Ascending aorta (tissue), 2 donors: ENCODE measurements around the gene CRKL. TPM values are rescaled to one million over a fixed set of nuclear protein-coding genes. Genes with fewer than 3 reads are reported as not detected.
"Not testable (repeated sequence)": the region's sequence is repeated elsewhere in the genome, so short reads cannot be mapped to it uniquely, and the experiment has no call there.

Experiments used
- DNase-seq, 2 donors: peaks; one replicate each; pipeline ENCODE4 v3.0.0-alpha.2; 2019; ENCODE audit warnings: low spot score in 2 of 2
- H3K27ac ChIP-seq, 2 donors: fragments of 200-600 bp; sonication (generic); one replicate each; pipeline ENCODE4 v1.5.1; 2016 to 2017; ENCODE audit warnings: mild to moderate bottlenecking in 1 of 2
- H3K27me3 ChIP-seq: fragments of 200-600 bp; sonication (generic); one replicate; pipeline ENCODE4 v1.5.1; 2017
- H3K36me3 ChIP-seq, 2 donors: fragments of 200-600 bp; sonication (generic); one replicate each; pipeline ENCODE4 v1.5.1; 2016
- H3K4me1 ChIP-seq, 2 donors: fragments of 200-600 bp; sonication (generic); one replicate each; pipeline ENCODE4 v1.5.1; 2016 to 2017; ENCODE audit warnings: mild to moderate bottlenecking in 1 of 2
- H3K4me3 ChIP-seq, 2 donors: fragments of 200-600 bp; sonication (generic); one replicate each; pipeline ENCODE4 v1.5.1; 2016 to 2017; ENCODE audit warnings: mild to moderate bottlenecking in 1 of 2
- H3K9me3 ChIP-seq, 2 donors: fragments of 200-600 bp; sonication (generic); one replicate each; pipeline ENCODE4 v1.5.1; 2016
- CTCF ChIP-seq, 3 experiments: fragments of 200-600 bp in 2 of 3; fragments of 450-650 bp in 1 of 3; sonication (generic) in 2 of 3; IDR thresholded peaks; one replicate each; pipeline ENCODE4 v1.5.1; 2016 to 2019; ENCODE audit warnings: antibody characterized with exemption in 3 of 3, mild to moderate bottlenecking in 1 of 3, moderate library complexity in 1 of 3
- intact Hi-C: fragments of 100-400 bp; cut with DNase I; formaldehyde crosslinking; loops from one replicate; pipeline ENCODE4 v1.15.1; 2023
- total RNA-seq: library from RNA; depleted of rRNA; stranded (reverse); fragments of >200 nt; gene quantifications from one replicate; pipeline ENCODE4 v1.1.0, GENCODE V29; 2016

The CRKL gene
- total RNA-seq, 1 donor from 2014 or later, result 21.2 TPM

- Histone ChIP-seq H3K9me3 (no peaks in the 10 kb centered on the region), H3K27me3 (no peaks in the 10 kb centered on the region), H3K4me3 (no peak overlapping the region), H3K4me1 (peaks cover 0 to 5% of the 10 kb centered on the region in 2 donors), H3K27ac (no peak overlapping the region), H3K36me3 (no peaks in the 10 kb centered on the region)
- no peak for TF ChIP-seq CTCF (IDR thresholded peaks at IDR 0.05)
- no peak for DNase-seq
- intact Hi-C loops, result no loop called here
These were observed 10.8 kb downstream of the CRKL start for GRCh38 chr22:20927940-20928572.

DNA sequence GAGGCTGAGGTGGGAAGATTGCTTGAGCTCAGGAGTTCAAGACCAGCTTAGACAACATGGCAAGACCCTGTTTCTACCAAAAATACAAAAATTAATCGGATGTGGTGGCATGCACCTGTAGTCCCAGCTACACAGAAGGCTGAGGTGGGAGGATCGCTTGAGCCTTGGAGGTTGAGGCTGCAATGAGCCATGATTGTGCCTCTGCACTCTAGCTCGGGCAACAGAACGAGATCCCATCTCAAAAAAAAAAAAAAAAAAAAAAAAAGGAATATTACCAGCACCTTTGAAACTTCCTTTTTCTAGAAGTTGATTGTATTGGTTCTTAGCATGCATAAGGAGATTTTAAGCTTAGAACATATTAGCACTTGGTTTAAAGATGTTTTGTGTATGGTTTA, 11.4 kb downstream of the CRKL start:
- H3K4me3 ChIP-seq, result no peak overlapping the region
- H3K4me1 ChIP-seq, result peaks cover 0 to 5% of the 10 kb centered on the region in 2 donors
- no peaks in the 10 kb centered on the region for H3K36me3 ChIP-seq
- no peaks in the 10 kb centered on the region for H3K27me3 ChIP-seq
- intact Hi-C loops, result no loop called here
- TF ChIP-seq CTCF (IDR thresholded peaks at IDR 0.05), result no peak
- DNase-seq, result no peak
- H3K9me3 ChIP-seq, result no peaks in the 10 kb centered on the region
- H3K27ac ChIP-seq, result no peak overlapping the region

- H3K4me1 ChIP-seq, result peaks cover 0 to 5% of the 10 kb centered on the region in 2 donors
- no peak overlapping the region for H3K27ac ChIP-seq
- no peak for DNase-seq
- peaks cover 6 to 12% of the 10 kb centered on the region in 2 donors for H3K36me3 ChIP-seq
- TF ChIP-seq CTCF (IDR thresholded peaks at IDR 0.05), result no peak
- no peaks in the 10 kb centered on the region for H3K27me3 ChIP-seq
- intact Hi-C loops, result no loop called here
- no peaks in the 10 kb centered on the region for H3K9me3 ChIP-seq
- no peak overlapping the region for H3K4me3 ChIP-seq
These were observed 12.8 kb downstream of the CRKL start for GRCh38 chr22:20930004-20930403.

GRCh38 chr22:20930435-20930834, 13.2 kb downstream of the CRKL start:
- H3K36me3 ChIP-seq, result peaks cover 6 to 16% of the 10 kb centered on the region in 2 donors
- H3K4me1 ChIP-seq, H3K27me3 ChIP-seq, H3K27ac ChIP-seq, DNase-seq, H3K4me3 ChIP-seq, intact Hi-C loops, H3K9me3 ChIP-seq: not testable (repeated sequence)

GRCh38 chr22:20931126-20931654, 14.0 kb downstream of the CRKL start:
- peaks cover 11 to 23% of the 10 kb centered on the region in 2 donors for H3K36me3 ChIP-seq
- no peak for TF ChIP-seq CTCF (IDR thresholded peaks at IDR 0.05)
- no peak overlapping the region for H3K4me3 ChIP-seq
- peaks cover 0 to 7% of the 10 kb centered on the region in 2 donors for H3K4me1 ChIP-seq
- no peaks in the 10 kb centered on the region for H3K9me3 ChIP-seq
- no peak for DNase-seq
- no peaks in the 10 kb centered on the region for H3K27me3 ChIP-seq
- H3K27ac ChIP-seq, result no peak overlapping the region
- intact Hi-C loops, result no loop called here

- H3K4me1 ChIP-seq, result peaks cover 5 to 13% of the 10 kb centered on the region in 2 donors
- intact Hi-C loops, result no loop called here
- H3K36me3 ChIP-seq, result peaks cover 18 to 35% of the 10 kb centered on the region in 2 donors
- no peak overlapping the region for H3K27ac ChIP-seq
- no peaks in the 10 kb centered on the region for H3K27me3 ChIP-seq
- H3K4me3 ChIP-seq, result no peak overlapping the region
- TF ChIP-seq CTCF (IDR thresholded peaks at IDR 0.05), result no peak
- H3K9me3 ChIP-seq, result no peaks in the 10 kb centered on the region
- DNase-seq, result no peak
These were observed 16.7 kb downstream of the CRKL start for GRCh38 chr22:20933910-20934309.

GRCh38 chr22:20935049-20935448, 17.8 kb downstream of the CRKL start:
- H3K27me3 ChIP-seq, H3K4me3 ChIP-seq, intact Hi-C loops, H3K27ac ChIP-seq, H3K9me3 ChIP-seq, DNase-seq: not testable (repeated sequence)
- Histone ChIP-seq H3K4me1 (peaks cover 5 to 17% of the 10 kb centered on the region in 2 donors), H3K36me3 (peaks cover 18 to 35% of the 10 kb centered on the region in 2 donors)

GRCh38 chr22:20935780-20936539, 18.8 kb downstream of the CRKL start:
- H3K4me3 ChIP-seq, H3K9me3 ChIP-seq, DNase-seq, H3K27ac ChIP-seq, H3K27me3 ChIP-seq, intact Hi-C loops: not testable (repeated sequence)
- H3K36me3 ChIP-seq, result peaks cover 18 to 35% of the 10 kb centered on the region in 2 donors
- peaks cover 5 to 18% of the 10 kb centered on the region in 2 donors for H3K4me1 ChIP-seq
